Adrenal gland (tissue), 12 donors: Measurements from ENCODE around the gene PSD2. TPM values are rescaled to one million over a fixed set of nuclear protein-coding genes. Genes with fewer than 3 reads are reported as not detected.

Experiments used
- DNase-seq, 7 donors: peaks; one replicate each; pipeline ENCODE4 v3.0.0-alpha.2; 2019 to 2020
- H3K27ac ChIP-seq, 5 donors: fragments of 200-600 bp; sonication (generic) in 4 of 5; 1 replicate in 3 of 5; 2 replicates in 2 of 5; pipeline versions ENCODE4 v1.5.1 to v1.8.0; 2016 to 2020; ENCODE audit warnings: mild to moderate bottlenecking in 1 of 5
- H3K27me3 ChIP-seq: fragments of 200-600 bp; 2 replicates; pipeline ENCODE4 v1.8.0; 2021
- H3K36me3 ChIP-seq, 2 donors: fragments of 200-600 bp; replicated peaks in 1 of 2; 1 replicate in 1 of 2; 2 replicates in 1 of 2; pipeline versions ENCODE4 v1.5.1 to v1.8.0; 2018 to 2022
- H3K4me1 ChIP-seq, 2 donors: fragments of 200-600 bp; replicated peaks in 1 of 2; 1 replicate in 1 of 2; 2 replicates in 1 of 2; pipeline versions ENCODE4 v1.5.1 to v1.8.0; 2018 to 2021
- H3K4me3 ChIP-seq, 4 donors: fragments of 200-600 bp; sonication (generic) in 3 of 4; one replicate each; pipeline ENCODE4 v1.5.1; 2016 to 2018
- H3K9me3 ChIP-seq, 3 donors: fragments of 200-600 bp; sonication (generic) in 1 of 3; replicated peaks in 1 of 3; 1 replicate in 2 of 3; 2 replicates in 1 of 3; pipeline versions ENCODE4 v1.5.1 to v1.8.0; 2016 to 2021
- CTCF ChIP-seq, 6 experiments: fragments of 450-650 bp in 4 of 6; fragments of 200-600 bp in 2 of 6; sonication (generic) in 1 of 6; IDR thresholded peaks; 1 replicate in 5 of 6; 2 replicates in 1 of 6; pipeline versions ENCODE4 v1.5.1 to v1.8.0; 2016 to 2021; ENCODE audit warnings: antibody characterized with exemption in 6 of 6, mild to moderate bottlenecking in 2 of 6, moderate library complexity in 1 of 6
- POLR2A ChIP-seq, 2 donors: fragments of 450-650 bp; IDR thresholded peaks; one replicate each; pipeline ENCODE4 v1.6.1; 2017; ENCODE audit warnings: antibody characterized with exemption in 2 of 2, mild to moderate bottlenecking in 2 of 2, moderate library complexity in 1 of 2
- WGBS, 4 donors: extraction: QIAGEN DNeasy Blood & Tissue Kit in 2 of 4; methylation state at CpG; one replicate each; pipeline versions ENCODE4 v1.1.5 to v1.1.7; 2013 to 2017; 5-methylcytosine and 5-hydroxymethylcytosine counted together
- intact Hi-C, 2 donors: fragments of 100-400 bp; cut with DNase I; formaldehyde crosslinking; loops; one replicate each; pipeline versions ENCODE4 v1.14.1 to v1.15.0; 2022 to 2023
- polyA plus RNA-seq, 3 donors: library from polyadenylated mRNA; stranded (reverse); fragments of 200-250 nt in 2 of 3; fragments of 350-450 nt in 1 of 3; fragmentation: Illumina TruSeq in 1 of 3; extraction: RNeasy Lipid Tissue Mini Kit (QIAGEN cat#74804) in 1 of 3; gene quantifications; one replicate each; pipeline ENCODE4 v1.2.3, GENCODE V29; 2013 to 2014
- total RNA-seq, 9 donors: library from RNA; depleted of rRNA in 4 of 9; stranded (reverse); fragments of >200 nt in 4 of 9; fragments of 120-200 nt in 1 of 9; fragmentation: NEBNext Ultra II Directional in 1 of 9; extraction: Animal tissue kit (Norgen Biotek cat#: 25700) in 1 of 9; gene quantifications; one replicate each; pipeline versions ENCODE4 v1.1.0 to v1.2.4, GENCODE V29; 2013 to 2023
- donor health status: healthy with polysubstance abuse.
- donor health status: Bipolar disorder and iron deficiency.
- donor health status: DM: yes; HTN: yes; CAD: no.
- donor health status: DM: no; HTN: no; CAD: no.
- donor health status: DM: no; HTN: no; CAD: no.
- donor health status: DM: yes; HTN: yes; CAD: no.

Gene PSD2
- total and polyA plus RNA-seq, 12 donors: 0.11 to 0.46 (median 0.24) TPM; not detected in 5

- H3K4me3 ChIP-seq: peak overlapping the region in 2 of 4 donors; percentile 30 to 60
- no peaks in the 10 kb centered on the region for H3K36me3 ChIP-seq
- H3K27ac ChIP-seq: no peak overlapping the region
- 9 to 36% (median 12%) methylated on average over 10 to 46 of the region's 46 CpGs for WGBS, 4 donors
- intact Hi-C loops: loop anchor here (2.0 to 10.0 kb wide), 5 partner anchors 61 to 343 kb away; no protein-coding TSS in a partner anchor
- H3K9me3 ChIP-seq: no peaks in the 10 kb centered on the region
- H3K27me3 ChIP-seq: peaks cover 8% of the 10 kb centered on the region
- peak; percentile 64 to 82 (median 77) for DNase-seq
- peak; percentile 91 to 100 (median 98) for TF ChIP-seq CTCF (IDR thresholded peaks at IDR 0.05)
- TF ChIP-seq POLR2A (IDR thresholded peaks at IDR 0.05): peak in 1 of 2 donors; percentile 11
- peaks cover 0 to 4% of the 10 kb centered on the region in 2 donors for H3K4me1 ChIP-seq
These were observed 30.0 kb upstream of the PSD2 start for GRCh38 chr5:139765409-139766217.

- H3K9me3 ChIP-seq: no peaks in the 10 kb centered on the region
- WGBS, 4 donors: 49 to 71% (median 58%) methylated on average over 4 of the region's 4 CpGs
- no peak overlapping the region for H3K4me3 ChIP-seq
- TF ChIP-seq POLR2A (IDR thresholded peaks at IDR 0.05) (no peak), CTCF (IDR thresholded peaks at IDR 0.05) (no peak)
- intact Hi-C loops: loop anchor here (5.0 to 10.0 kb wide), 4 partner anchors 63 to 346 kb away; no protein-coding TSS in a partner anchor
- peak in 2 of 7 donors; percentile 48 to 72 for DNase-seq
- H3K36me3 ChIP-seq: no peaks in the 10 kb centered on the region
- H3K27ac ChIP-seq: no peak overlapping the region
- peaks cover 8% of the 10 kb centered on the region for H3K27me3 ChIP-seq
- no peaks in the 10 kb centered on the region for H3K4me1 ChIP-seq
These were observed 27.6 kb upstream of the PSD2 start for GRCh38 chr5:139767960-139768359.

DNA sequence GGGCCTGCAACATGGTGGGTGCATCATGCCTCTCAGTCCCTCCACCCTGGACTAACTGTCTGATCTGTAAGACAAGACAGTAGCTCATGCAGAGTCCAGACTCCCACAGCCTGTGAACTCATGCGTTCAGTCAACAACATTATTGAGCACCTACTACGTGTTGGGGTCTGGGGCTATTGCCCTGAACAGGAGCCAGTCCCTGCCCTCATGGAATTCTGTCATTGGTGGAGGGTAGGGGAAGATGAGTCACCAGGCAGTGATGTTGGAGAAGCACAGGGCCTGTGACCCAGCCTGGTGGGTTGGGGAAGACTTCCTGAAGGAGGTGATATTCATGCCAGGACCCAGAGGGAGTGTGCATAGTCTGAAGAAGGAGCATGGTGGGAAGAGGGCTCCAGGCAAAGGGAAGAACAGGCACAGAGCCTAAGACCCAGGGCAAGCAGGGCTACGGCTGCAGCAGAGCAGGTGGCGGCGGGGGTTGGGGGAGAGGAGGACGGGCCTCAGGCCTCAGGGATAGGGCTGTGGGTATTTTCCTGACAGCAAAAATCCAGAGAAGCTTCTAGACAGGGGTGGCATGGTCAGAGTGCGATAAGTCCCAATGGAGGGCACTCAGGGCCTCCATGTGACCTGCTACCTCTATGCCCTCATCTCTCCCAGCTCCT lies 26.7 kb upstream of the PSD2 start:
- Histone ChIP-seq H3K27ac (no peak overlapping the region), H3K4me3 (no peak overlapping the region), H3K27me3 (peaks cover 8% of the 10 kb centered on the region), H3K36me3 (no peaks in the 10 kb centered on the region), H3K9me3 (no peaks in the 10 kb centered on the region), H3K4me1 (no peaks in the 10 kb centered on the region)
- intact Hi-C loops: loop anchor here (5.0 to 10.0 kb wide), 4 partner anchors 64 to 347 kb away; no protein-coding TSS in a partner anchor
- DNase-seq: no peak
- 88 to 94% (median 91%) methylated on average over 7 of the region's 7 CpGs for WGBS, 4 donors
- TF ChIP-seq POLR2A (IDR thresholded peaks at IDR 0.05) (no peak), CTCF (IDR thresholded peaks at IDR 0.05) (no peak)

- Histone ChIP-seq H3K9me3 (no peaks in the 10 kb centered on the region), H3K27ac (no peak overlapping the region), H3K36me3 (no peaks in the 10 kb centered on the region), H3K4me3 (no peak overlapping the region), H3K27me3 (peaks cover 4% of the 10 kb centered on the region), H3K4me1 (no peaks in the 10 kb centered on the region)
- intact Hi-C loops: loop anchor here (5.0 to 10.0 kb wide), 4 partner anchors 65 to 347 kb away; no protein-coding TSS in a partner anchor
- 89 to 100% (median 94%) methylated on average over 2 to 3 of the region's 3 CpGs for WGBS, 4 donors
- TF ChIP-seq POLR2A (IDR thresholded peaks at IDR 0.05): no peak
- TF ChIP-seq CTCF (IDR thresholded peaks at IDR 0.05): no peak
- no peak for DNase-seq
These were observed 26.1 kb upstream of the PSD2 start for GRCh38 chr5:139769477-139769876.
